ENCODE results near the gene HOXA5. TPM values are rescaled to one million over a fixed set of nuclear protein-coding genes. Genes with fewer than 3 reads are reported as not detected.

HOXA5 gene
- total RNA-seq, 1 donor from 2014 or later = not detected

- Mint-ChIP-seq H3K4me1 (ENCODE audit: unreplicated experiment) (peaks cover 19% of the 10 kb centered on the region), H3K27me3 (ENCODE audit: unreplicated experiment) (peaks cover 97% of the 10 kb centered on the region), H3K9me3 (ENCODE audit: unreplicated experiment) (no peaks in the 10 kb centered on the region), H3K36me3 (ENCODE audit: unreplicated experiment) (peaks cover 3% of the 10 kb centered on the region), H3K27ac (ENCODE audit: unreplicated experiment) (no peak overlapping the region), H3K4me3 (ENCODE audit: unreplicated experiment) (peak overlapping the region; percentile 53)
- TF ChIP-seq CTCF (IDR thresholded peaks at IDR 0.05) = no peak
- no peak for DNase-seq (ENCODE audit: extremely low spot score, unreplicated experiment)
These were observed 42.1 kb downstream of the HOXA5 start for GRCh38 chr7:27101171-27101956.

- no peak overlapping the region for H3K27ac Mint-ChIP-seq (ENCODE audit: unreplicated experiment)
- peaks cover 94% of the 10 kb centered on the region for H3K27me3 Mint-ChIP-seq (ENCODE audit: unreplicated experiment)
- no peak for TF ChIP-seq CTCF (IDR thresholded peaks at IDR 0.05)
- H3K9me3 Mint-ChIP-seq (ENCODE audit: unreplicated experiment) = no peaks in the 10 kb centered on the region
- no peak for DNase-seq (ENCODE audit: extremely low spot score, unreplicated experiment)
- peaks cover 3% of the 10 kb centered on the region for H3K36me3 Mint-ChIP-seq (ENCODE audit: unreplicated experiment)
- no peak overlapping the region for H3K4me3 Mint-ChIP-seq (ENCODE audit: unreplicated experiment)
- peaks cover 20% of the 10 kb centered on the region for H3K4me1 Mint-ChIP-seq (ENCODE audit: unreplicated experiment)
These were observed 42.7 kb downstream of the HOXA5 start for GRCh38 chr7:27100694-27101170.

GRCh38 chr7:27099453-27100370, 43.8 kb downstream of the HOXA5 start:
- peaks cover 94% of the 10 kb centered on the region for H3K27me3 Mint-ChIP-seq (ENCODE audit: unreplicated experiment)
- no peaks in the 10 kb centered on the region for H3K9me3 Mint-ChIP-seq (ENCODE audit: unreplicated experiment)
- DNase-seq (ENCODE audit: extremely low spot score, unreplicated experiment) = no peak
- H3K36me3 Mint-ChIP-seq (ENCODE audit: unreplicated experiment) = peaks cover 3% of the 10 kb centered on the region
- no peak overlapping the region for H3K4me3 Mint-ChIP-seq (ENCODE audit: unreplicated experiment)
- TF ChIP-seq CTCF (IDR thresholded peaks at IDR 0.05) = no peak
- H3K27ac Mint-ChIP-seq (ENCODE audit: unreplicated experiment) = no peak overlapping the region
- peaks cover 21% of the 10 kb centered on the region for H3K4me1 Mint-ChIP-seq (ENCODE audit: unreplicated experiment)

- H3K27me3 Mint-ChIP-seq (ENCODE audit: unreplicated experiment) = peaks cover 94% of the 10 kb centered on the region
- TF ChIP-seq CTCF (IDR thresholded peaks at IDR 0.05) = no peak
- no peaks in the 10 kb centered on the region for H3K9me3 Mint-ChIP-seq (ENCODE audit: unreplicated experiment)
- H3K4me3 Mint-ChIP-seq (ENCODE audit: unreplicated experiment) = no peak overlapping the region
- peaks cover 3% of the 10 kb centered on the region for H3K36me3 Mint-ChIP-seq (ENCODE audit: unreplicated experiment)
- peaks cover 21% of the 10 kb centered on the region for H3K4me1 Mint-ChIP-seq (ENCODE audit: unreplicated experiment)
- no peak overlapping the region for H3K27ac Mint-ChIP-seq (ENCODE audit: unreplicated experiment)
- no peak for DNase-seq (ENCODE audit: extremely low spot score, unreplicated experiment)
These were observed 44.7 kb downstream of the HOXA5 start for GRCh38 chr7:27098578-27099451.
